Activated T-cell treated with anti-CD3 and anti-CD28 coated beads, Interleukin-2, amount 50 U/mL, for 4 hours (primary cell): ENCODE measurements around the gene CCNDBP1. TPM values are rescaled to one million over a fixed set of nuclear protein-coding genes. Genes with fewer than 3 reads are reported as not detected.
"Not testable (repeated sequence)": the region's sequence is repeated elsewhere in the genome, so short reads cannot be mapped to it uniquely, and the experiment has no call there.

Experiments used
- ATAC-seq, 2 donors: fragments of 200-7000 bp; cut with Tn5 transposase; one replicate each; pipeline ENCODE4 v1.10.0; 2021
- DNase-seq: peaks from one replicate; pipeline ENCODE4 v3.0.0-alpha.2; 2020
- H3K27me3 Mint-ChIP-seq: one replicate; pipeline ENCODE4 v1.8.0; 2021; ENCODE audit warnings: low read depth, mixed read lengths
- H3K36me3 Mint-ChIP-seq: one replicate; pipeline ENCODE4 v1.8.0; 2022; ENCODE audit warnings: mixed read lengths; ENCODE audit not compliant: insufficient read depth
- H3K4me1 Mint-ChIP-seq: one replicate; pipeline ENCODE4 v1.8.0; 2021; ENCODE audit warnings: low read depth, mixed read lengths
- H3K4me3 Mint-ChIP-seq: one replicate; pipeline ENCODE4 v1.8.0; 2021; ENCODE audit warnings: mild to moderate bottlenecking, moderate library complexity, mixed read lengths
- H3K9me3 Mint-ChIP-seq: one replicate; pipeline ENCODE4 v1.8.0; 2021; ENCODE audit warnings: mixed read lengths
- total RNA-seq, 3 donors: library from RNA; stranded (reverse); gene quantifications; one replicate each; pipeline ENCODE4 v1.2.1, GENCODE V29; 2021

Gene CCNDBP1
- total RNA-seq, result 10 to 100 TPM; 34.9 to 35.9 (median 35.5) TPM

- DNase-seq, result peak; percentile 75
- peaks cover 30% of the 10 kb centered on the region for H3K4me1 Mint-ChIP-seq
- H3K9me3 Mint-ChIP-seq, result no peaks in the 10 kb centered on the region
- ATAC-seq, result peak; percentile 93 to 94
- H3K4me3 Mint-ChIP-seq, result peak within 1 kb of the TSS; percentile 95
- no peaks in the 10 kb centered on the region for H3K27me3 Mint-ChIP-seq
- peaks cover 16% of the 10 kb centered on the region for H3K36me3 Mint-ChIP-seq
Observed at GRCh38 chr15:43185157-43186002, at the start of gene CCNDBP1. Gene CCNDBP1 (plus strand): TSS chr15:43185403. CDS start chr15:43185499, 96 bp downstream.

- peak in 1 of 2 donors; percentile 28 for ATAC-seq
- H3K4me1 Mint-ChIP-seq, result peaks cover 16% of the 10 kb centered on the region
- no peak overlapping the region for H3K4me3 Mint-ChIP-seq
Observed at GRCh38 chr15:43143203-43143941, 41.8 kb upstream of the CCNDBP1 start.

DNA sequence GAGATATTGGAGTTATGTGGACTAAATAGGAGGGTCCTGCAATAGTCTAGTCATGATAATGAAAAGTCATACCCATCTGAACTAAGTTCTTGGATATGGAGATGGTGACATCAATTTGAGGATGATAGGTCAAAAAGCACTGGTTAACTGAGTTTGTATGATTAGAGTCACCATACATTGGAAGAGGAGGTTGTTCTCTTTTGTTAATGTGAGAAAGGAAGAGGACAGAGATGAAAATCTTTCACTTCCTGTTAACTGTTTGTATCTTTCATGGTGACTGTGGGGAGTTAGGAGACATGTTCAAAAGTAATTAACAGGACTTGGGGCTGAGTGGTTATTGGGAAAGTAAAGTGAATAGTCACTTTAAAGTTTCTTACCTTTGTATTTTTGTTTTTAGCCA, 40.7 kb upstream of the CCNDBP1 start:
- Mint-ChIP-seq H3K4me1 (peaks cover 16% of the 10 kb centered on the region), H3K36me3 (peaks cover 44% of the 10 kb centered on the region), H3K27me3 (no peaks in the 10 kb centered on the region), H3K4me3 (no peak overlapping the region), H3K9me3 (no peaks in the 10 kb centered on the region)
- ATAC-seq, result no peak
- no peak for DNase-seq

More at GRCh38 chr15:43143203-43143941, 41.8 kb upstream of the CCNDBP1 start:
- H3K36me3 Mint-ChIP-seq, result peaks cover 44% of the 10 kb centered on the region
- H3K27me3 Mint-ChIP-seq, result no peaks in the 10 kb centered on the region
- no peaks in the 10 kb centered on the region for H3K9me3 Mint-ChIP-seq
- no peak for DNase-seq

- DNase-seq, result no peak
- Mint-ChIP-seq H3K27me3 (no peaks in the 10 kb centered on the region), H3K9me3 (no peaks in the 10 kb centered on the region), H3K4me1 (peaks cover 17% of the 10 kb centered on the region), H3K36me3 (peaks cover 33% of the 10 kb centered on the region), H3K4me3 (no peak overlapping the region)
- ATAC-seq, result no peak
Observed at GRCh38 chr15:43146184-43146583, 39.0 kb upstream of the CCNDBP1 start.

- Mint-ChIP-seq H3K27me3 (no peaks in the 10 kb centered on the region), H3K4me1 (peaks cover 13% of the 10 kb centered on the region), H3K9me3 (no peaks in the 10 kb centered on the region), H3K4me3 (no peak overlapping the region), H3K36me3 (peaks cover 37% of the 10 kb centered on the region)
- ATAC-seq, result no peak
- no peak for DNase-seq
Observed at GRCh38 chr15:43150191-43150929, 34.8 kb upstream of the CCNDBP1 start.

DNA sequence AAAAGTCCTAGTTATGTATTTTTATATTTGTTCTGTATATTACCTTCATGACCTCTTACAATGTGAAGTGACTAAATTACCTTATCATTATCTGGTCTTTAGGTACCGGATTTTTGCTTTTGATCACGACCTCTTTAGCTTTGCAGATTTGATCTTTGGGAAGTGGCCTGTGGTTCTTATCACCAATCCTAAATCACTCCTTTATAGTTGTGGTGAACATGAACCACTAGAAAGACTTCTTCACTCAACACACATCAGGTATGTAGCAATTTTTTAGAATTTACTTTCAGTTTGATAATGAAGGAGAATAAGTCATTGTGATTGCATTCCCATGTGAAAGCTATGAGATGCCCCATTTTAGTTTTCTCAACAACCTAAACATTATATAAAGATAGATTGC, 33.5 kb upstream of the CCNDBP1 start:
- H3K4me1 Mint-ChIP-seq, result peaks cover 11% of the 10 kb centered on the region
- H3K36me3 Mint-ChIP-seq, result peaks cover 33% of the 10 kb centered on the region
- no peaks in the 10 kb centered on the region for H3K27me3 Mint-ChIP-seq
- DNase-seq (no peak), ATAC-seq (peak; percentile 52 to 65)
- no peaks in the 10 kb centered on the region for H3K9me3 Mint-ChIP-seq
- H3K4me3 Mint-ChIP-seq, result no peak overlapping the region

GRCh38 chr15:43153269-43153668, 31.9 kb upstream of the CCNDBP1 start:
- Mint-ChIP-seq H3K4me3 (no peak overlapping the region), H3K9me3 (no peaks in the 10 kb centered on the region), H3K36me3 (peaks cover 37% of the 10 kb centered on the region), H3K4me1 (peaks cover 11% of the 10 kb centered on the region), H3K27me3 (no peaks in the 10 kb centered on the region)
- DNase-seq, result no peak
- ATAC-seq, result no peak

- no peaks in the 10 kb centered on the region for H3K9me3 Mint-ChIP-seq
- no peaks in the 10 kb centered on the region for H3K4me1 Mint-ChIP-seq
- no peak overlapping the region for H3K4me3 Mint-ChIP-seq
- no peak for DNase-seq
- H3K27me3 Mint-ChIP-seq, result no peaks in the 10 kb centered on the region
- ATAC-seq, result no peak
- peaks cover 21% of the 10 kb centered on the region for H3K36me3 Mint-ChIP-seq
Observed at GRCh38 chr15:43165801-43166325, 19.3 kb upstream of the CCNDBP1 start.

GRCh38 chr15:43167261-43167660, 17.9 kb upstream of the CCNDBP1 start:
- not testable (repeated sequence) for H3K27me3 Mint-ChIP-seq, H3K4me1 Mint-ChIP-seq, DNase-seq, H3K9me3 Mint-ChIP-seq, ATAC-seq, H3K4me3 Mint-ChIP-seq
- peaks cover 24% of the 10 kb centered on the region for H3K36me3 Mint-ChIP-seq

DNA sequence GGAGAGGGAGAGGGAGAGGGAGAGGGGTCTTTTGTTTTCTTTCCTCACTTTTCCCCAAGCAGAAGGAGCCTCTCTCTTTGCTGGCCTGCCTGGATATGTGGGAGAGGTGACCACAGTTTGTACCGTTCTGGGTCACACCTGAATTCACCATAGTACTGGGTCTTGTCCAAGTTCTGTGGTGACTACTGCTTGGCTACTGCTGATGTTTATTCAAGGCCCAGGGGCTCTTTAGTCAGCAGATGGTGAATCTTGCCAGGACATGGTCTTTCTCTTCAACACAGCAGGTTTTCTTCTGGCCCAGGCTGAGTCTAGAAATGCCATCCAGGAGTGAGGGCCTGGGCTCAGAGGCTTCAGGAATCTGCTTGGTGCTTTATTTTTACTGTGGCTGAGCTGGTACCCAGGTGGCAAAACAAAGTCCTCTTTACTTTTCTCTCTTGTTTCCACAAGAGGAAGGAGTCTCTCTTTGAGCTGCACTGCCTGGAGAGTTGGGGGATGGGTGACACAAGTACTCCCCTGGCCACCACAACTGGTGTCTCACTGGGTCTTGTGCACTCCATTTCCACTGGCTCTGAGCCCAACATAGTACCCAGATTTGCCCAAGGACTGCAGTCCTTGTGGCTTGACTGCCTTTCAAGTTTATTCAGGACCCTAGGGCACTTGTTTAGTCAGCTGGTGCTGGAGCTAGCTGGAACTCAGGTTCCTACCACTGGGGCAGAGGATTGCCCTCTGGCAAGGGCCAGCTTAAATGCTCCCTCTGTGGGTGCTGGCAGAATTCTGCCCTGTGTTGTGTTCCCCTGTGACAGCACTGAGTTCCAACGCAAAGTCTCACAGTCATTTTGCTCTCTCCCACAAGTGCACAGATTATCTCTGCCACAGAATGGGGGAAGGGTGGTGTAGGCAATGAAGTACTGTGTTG, 16.8 kb upstream of the CCNDBP1 start:
- ATAC-seq (no peak), DNase-seq (no peak)
- no peaks in the 10 kb centered on the region for H3K4me1 Mint-ChIP-seq
- H3K36me3 Mint-ChIP-seq, result peaks cover 29% of the 10 kb centered on the region
- no peaks in the 10 kb centered on the region for H3K27me3 Mint-ChIP-seq
- H3K4me3 Mint-ChIP-seq, result no peak overlapping the region
- peaks cover 4% of the 10 kb centered on the region for H3K9me3 Mint-ChIP-seq

- ATAC-seq (no peak), DNase-seq (no peak)
- Mint-ChIP-seq H3K27me3 (no peaks in the 10 kb centered on the region), H3K9me3 (peaks cover 4% of the 10 kb centered on the region), H3K4me3 (no peak overlapping the region), H3K4me1 (no peaks in the 10 kb centered on the region), H3K36me3 (peaks cover 28% of the 10 kb centered on the region)
Observed at GRCh38 chr15:43169888-43170287, 15.3 kb upstream of the CCNDBP1 start.

- not testable (repeated sequence) for DNase-seq, ATAC-seq, H3K9me3 Mint-ChIP-seq, H3K4me1 Mint-ChIP-seq, H3K4me3 Mint-ChIP-seq, H3K27me3 Mint-ChIP-seq
- H3K36me3 Mint-ChIP-seq, result peaks cover 23% of the 10 kb centered on the region
Observed at GRCh38 chr15:43175656-43176309, 9.4 kb upstream of the CCNDBP1 start.

- H3K36me3 Mint-ChIP-seq, result peaks cover 24% of the 10 kb centered on the region
- not testable (repeated sequence) for ATAC-seq, H3K9me3 Mint-ChIP-seq, H3K27me3 Mint-ChIP-seq, DNase-seq, H3K4me1 Mint-ChIP-seq, H3K4me3 Mint-ChIP-seq
Observed at GRCh38 chr15:43177147-43177546, 8.1 kb upstream of the CCNDBP1 start.
